SK-N-SH (cell line): ENCODE measurements around the gene ZNF429. TPM values are rescaled to one million over a fixed set of nuclear protein-coding genes. Genes with fewer than 3 reads are reported as not detected.

ENCODE experiments used
- CTCF ChIA-PET: fragments of 300-600, 350-600 bp; formaldehyde crosslinking; extraction: SDS; loops from one replicate; lab custom pipeline; 2021; lab: Yijun Ruan, JAX
- POLR2A ChIA-PET: fragments of 350-600 bp; sonication (Branson Sonifier 250); formaldehyde crosslinking; extraction: SDS; loops from one replicate; lab custom pipeline; 2020; ENCODE audit warnings: antibody characterized with exemption, inconsistent platforms; lab: Yijun Ruan, JAX
- DNase-seq: peaks from one replicate; pipeline ENCODE4 v3.0.0; 2012
- H2AFZ ChIP-seq: fragments of 200-600 bp; sonication (generic); 2 replicates; pipeline ENCODE4 v1.8.1; 2016; ENCODE audit warnings: antibody characterized with exemption, mild to moderate bottlenecking, low read depth
- H3F3A ChIP-seq: fragments of 200-600 bp; sonication (generic); replicated peaks from 2 replicates; pipeline ENCODE3; 2016; ENCODE audit warnings: antibody characterized with exemption, mild to moderate bottlenecking; ENCODE audit not compliant: insufficient read depth
- H3K27ac ChIP-seq, 2 experiments: fragments of 200-500 bp in 1 of 2; fragments of 200-600 bp in 1 of 2; sonication (Bioruptor generic) in 1 of 2; sonication (generic), shearing (Covaris generic) in 1 of 2; 2 replicates each; pipeline versions ENCODE4 v1.5.1 to v1.6.1; 2014 to 2016; ENCODE audit warnings: low read depth in 2 of 2, inconsistent platforms in 1 of 2, low read length in 1 of 2, mild to moderate bottlenecking in 1 of 2, mixed read lengths in 1 of 2
- H3K27me3 ChIP-seq: fragments of 200-600 bp; sonication (generic), shearing (Covaris generic); 2 replicates; pipeline ENCODE4 v1.6.1; 2016; ENCODE audit warnings: mixed run types; ENCODE audit not compliant: insufficient read depth
- H3K36me3 ChIP-seq, 2 experiments: fragments of 200-500 bp in 1 of 2; fragments of 200-600 bp in 1 of 2; sonication (Bioruptor generic) in 1 of 2; sonication (generic) in 1 of 2; replicated peaks in 1 of 2; 2 replicates each; pipeline versions ENCODE3 to v1.5.1; 2014 to 2016; ENCODE audit warnings: low read length in 1 of 2, mild to moderate bottlenecking in 1 of 2; ENCODE audit not compliant: insufficient read depth in 2 of 2, control insufficient read depth in 1 of 2
- H3K4me1 ChIP-seq, 2 experiments: fragments of 200-500 bp in 1 of 2; fragments of 200-600 bp in 1 of 2; sonication (Bioruptor generic) in 1 of 2; sonication (generic), shearing (Covaris generic) in 1 of 2; 2 replicates each; pipeline versions ENCODE4 v1.5.1 to v1.6.1; 2014 to 2016; ENCODE audit warnings: low read depth in 1 of 2, low read length in 1 of 2, mixed run types in 1 of 2; ENCODE audit not compliant: insufficient read depth in 2 of 2, control insufficient read depth in 1 of 2
- H3K4me2 ChIP-seq: fragments of 200-600 bp; sonication (generic), shearing (Covaris generic); 2 replicates; pipeline ENCODE4 v1.6.1; 2017; ENCODE audit warnings: mixed run types
- H3K4me3 ChIP-seq, 2 experiments: fragments of 200-500 bp in 1 of 2; fragments of 200-600 bp in 1 of 2; sonication (Bioruptor generic) in 1 of 2; sonication (generic), shearing (Covaris generic) in 1 of 2; 2 replicates each; pipeline versions ENCODE4 v1.5.1 to v1.8.1; 2014 to 2016; ENCODE audit warnings: low read depth in 2 of 2, inconsistent platforms in 1 of 2, low read length in 1 of 2, mild to moderate bottlenecking in 1 of 2, mixed read lengths in 1 of 2, moderate library complexity in 1 of 2
- H3K79me2 ChIP-seq: fragments of 200-600 bp; sonication (generic); 2 replicates; pipeline ENCODE4 v1.8.1; 2017; ENCODE audit warnings: mild to moderate bottlenecking; ENCODE audit not compliant: insufficient read depth
- H3K9ac ChIP-seq: fragments of 200-600 bp; sonication (generic); 2 replicates; pipeline ENCODE4 v1.6.1; 2017; ENCODE audit warnings: mixed run types
- H3K9me2 ChIP-seq: fragments of 200-600 bp; sonication (generic); 2 replicates; pipeline ENCODE4 v1.6.1; 2017; ENCODE audit warnings: mixed run types
- H3K9me3 ChIP-seq: fragments of 200-600 bp; sonication (generic); 2 replicates; pipeline ENCODE4 v1.6.1; 2017; ENCODE audit warnings: mixed run types, mild to moderate bottlenecking, moderate library complexity
- H4K20me1 ChIP-seq: fragments of 200-600 bp; sonication (generic); 2 replicates; pipeline ENCODE4 v1.6.1; 2017; ENCODE audit warnings: mild to moderate bottlenecking, mixed run types; ENCODE audit not compliant: insufficient read depth
- CTCF ChIP-seq: fragments of 200-600 bp; sonication (generic); IDR thresholded peaks from 2 replicates; pipeline ENCODE4 v1.6.1; 2017; ENCODE audit warnings: antibody characterized with exemption, mild to moderate bottlenecking, moderate library complexity
- EP300 ChIP-seq, 2 experiments: IDR thresholded peaks; 2 replicates each; pipeline versions ENCODE4 v1.4.0 to v1.6.1; 2012; ENCODE audit warnings: borderline replicate concordance in 1 of 2, low read depth in 1 of 2, low read length in 1 of 2
- FOSL2 ChIP-seq: IDR thresholded peaks from 2 replicates; pipeline ENCODE4 v1.4.0; 2012; ENCODE audit warnings: low read depth, mild to moderate bottlenecking, moderate library complexity, borderline replicate concordance
- GABPA ChIP-seq: IDR thresholded peaks from 2 replicates; pipeline ENCODE4 v1.4.0; 2012; ENCODE audit warnings: low read depth, mild to moderate bottlenecking
- GATA2 ChIP-seq: sonication (generic); formaldehyde crosslinking; IDR thresholded peaks from 2 replicates; pipeline ENCODE4 v1.5.0; 2020; ENCODE audit warnings: mild to moderate bottlenecking, missing genetic modification reagents
- JUND ChIP-seq: IDR thresholded peaks from 2 replicates; pipeline ENCODE4 v1.4.0; 2012
- NRF1 ChIP-seq: IDR thresholded peaks from 2 replicates; pipeline ENCODE4 v1.6.1; 2012; ENCODE audit warnings: low read depth, mild to moderate bottlenecking, low read length
- PBX3 ChIP-seq: IDR thresholded peaks from 2 replicates; pipeline ENCODE4; 2012
- POLR2AphosphoS5 ChIP-seq: IDR thresholded peaks from 2 replicates; pipeline ENCODE4 v1.6.1; 2012; ENCODE audit warnings: low read depth, low read length
- RFX5 ChIP-seq: IDR thresholded peaks from 2 replicates; pipeline ENCODE4 v1.6.1; 2012; ENCODE audit warnings: mild to moderate bottlenecking, improper control_type of control experiment, low read length
- RXRA ChIP-seq: IDR thresholded peaks from 2 replicates; pipeline ENCODE4 v1.4.0; 2012; ENCODE audit warnings: low read depth, mild to moderate bottlenecking, borderline replicate concordance
- TEAD4 ChIP-seq: IDR thresholded peaks from 2 replicates; pipeline ENCODE4 v1.4.0; 2012; ENCODE audit warnings: mild to moderate bottlenecking, borderline replicate concordance; ENCODE audit not compliant: insufficient read depth
- ZBTB33 ChIP-seq: IDR thresholded peaks from 2 replicates; pipeline ENCODE4 v1.4.0; 2012; ENCODE audit warnings: low read depth, borderline replicate concordance
- WGBS: methylation state at CpG from one replicate; pipeline ENCODE4 v1.1.6; 2017; ENCODE audit warnings: low lambda C conversion rate; 5-methylcytosine and 5-hydroxymethylcytosine counted together
- polyA plus RNA-seq, 3 experiments: library from polyadenylated mRNA; depleted of rRNA; stranded (reverse); fragments of >200 nt; gene quantifications; 2 replicates each; pipeline ENCODE4 v1.2.3, GENCODE V29; 2012

Gene ZNF429
- polyA plus RNA-seq, 1 of the 3 experiments (the other 2 are of a cell fraction) = 5.6 TPM

- CTCF ChIA-PET = no interaction called here
- POLR2A ChIA-PET = no interaction called here
- H3K27me3 ChIP-seq = no peaks in the 10 kb centered on the region
Measured at GRCh38 chr19:21496876-21497275, 8.5 kb upstream of the ZNF429 start.

More at GRCh38 chr19:21496876-21497275, 8.5 kb upstream of the ZNF429 start:
- Histone ChIP-seq H2AFZ (no peak overlapping the region), H3K27ac (no peak overlapping the region), H3F3A (no peaks in the 10 kb centered on the region), H4K20me1 (no peaks in the 10 kb centered on the region), H3K4me2 (no peak overlapping the region), H3K9ac (no peak overlapping the region), H3K4me1 (no peaks in the 10 kb centered on the region), H3K9me3 (no peaks in the 10 kb centered on the region), H3K36me3 (no peaks in the 10 kb centered on the region), H3K9me2 (no peaks in the 10 kb centered on the region), H3K4me3 (no peak overlapping the region), H3K79me2 (no peaks in the 10 kb centered on the region)
- TF ChIP-seq GATA2 (CRISPR knock-in tag) (no peak), GABPA (no peak), RXRA (no peak), RFX5 (no peak), FOSL2 (no peak), PBX3 (no peak), JUND (no peak), ZBTB33 (no peak), EP300 (IDR thresholded peaks at IDR 0.05; ENCODE audit: borderline replicate concordance in 1 of 2, low read depth in 1 of 2, low read length in 1 of 2) (no peak), TEAD4 (no peak), NRF1 (no peak), POLR2AphosphoS5 (no peak), CTCF (no peak)
- 37% methylated on average over 3 of the region's 4 CpGs for WGBS
- DNase-seq = no peak
